Erythroblast (primary cell): ENCODE data around the gene PCDH9.

Experiments used
- GATA1 ChIP-seq: IDR thresholded peaks from 2 replicates; pipeline ENCODE4 v1.6.1; 2011; ENCODE audit warnings: low read depth, mild to moderate bottlenecking, control low read depth, low read length, moderate library complexity
- POLR2A ChIP-seq: IDR thresholded peaks from 2 replicates; pipeline ENCODE4 v1.6.1; 2011; ENCODE audit warnings: mild to moderate bottlenecking, low read length

- TF ChIP-seq POLR2A (no peak), GATA1 (no peak)
These were observed 954.7 kb downstream of the PCDH9 start for GRCh38 chr13:66275416-66275815.
